Measurements from ENCODE around the gene MAP3K7CL.

MAP3K7CL gene

DNA sequence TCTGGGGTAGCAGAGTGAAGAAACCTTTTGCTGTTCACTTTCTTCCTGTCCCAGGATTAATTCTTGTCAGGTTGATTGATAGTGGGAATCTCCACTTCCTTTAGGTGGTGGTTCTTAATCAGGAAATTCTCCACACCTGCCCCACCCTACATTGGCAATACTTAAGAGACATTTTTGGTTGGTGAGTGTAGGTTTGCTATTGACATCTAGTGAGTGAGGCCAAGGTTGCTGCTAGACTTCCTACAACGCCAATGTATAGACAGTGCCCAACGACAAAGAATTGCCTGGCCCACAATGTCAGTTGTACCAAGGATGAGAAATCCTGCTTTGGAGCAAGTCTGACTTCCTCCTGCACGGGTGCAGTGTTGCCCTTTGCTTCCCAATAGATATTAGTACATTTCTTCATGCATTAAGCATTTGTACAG is 38.5 kb downstream of the MAP3K7CL start:
- DNase-seq (ENCODE audit: low spot score) = no peak

DNA sequence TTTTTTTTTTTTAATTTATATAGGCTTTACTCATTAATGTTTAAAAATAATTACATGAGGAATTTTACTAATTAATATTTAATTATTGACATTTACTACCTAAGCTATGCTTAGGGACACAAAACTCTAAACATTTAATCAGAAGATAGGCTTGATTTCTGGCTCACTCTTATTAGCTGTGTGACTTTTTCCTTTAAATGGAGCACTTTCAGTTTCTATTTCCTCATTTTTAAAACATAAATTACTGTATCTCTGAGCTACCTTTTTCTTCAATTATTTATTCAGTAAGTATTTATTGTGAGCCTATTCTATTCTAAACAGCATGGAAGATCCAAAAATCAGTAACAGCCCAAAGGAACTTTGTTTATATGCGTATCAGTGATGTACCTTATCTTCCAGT is 40.5 kb downstream of the MAP3K7CL start:
- no peak for DNase-seq (ENCODE audit: low spot score)

DNA sequence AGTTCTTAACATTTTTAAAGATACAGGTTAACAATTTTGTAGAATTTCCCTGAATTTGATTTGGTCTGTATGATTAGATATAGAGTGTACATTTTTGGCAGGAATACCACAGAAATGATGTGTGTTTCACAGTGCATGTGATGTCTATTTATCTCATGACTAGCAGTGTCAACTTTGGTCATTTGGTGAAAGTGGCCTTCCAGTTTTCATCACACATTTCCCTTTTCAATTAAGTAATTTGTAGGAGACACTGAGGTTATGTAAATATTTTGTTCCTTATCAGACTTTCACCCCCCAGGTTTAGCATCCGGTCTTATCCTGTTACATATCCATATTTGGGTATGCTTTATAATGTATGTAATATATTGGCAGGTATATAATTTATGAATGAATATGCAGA is 41.8 kb downstream of the MAP3K7CL start:
- DNase-seq (ENCODE audit: low spot score) = no peak

DNA sequence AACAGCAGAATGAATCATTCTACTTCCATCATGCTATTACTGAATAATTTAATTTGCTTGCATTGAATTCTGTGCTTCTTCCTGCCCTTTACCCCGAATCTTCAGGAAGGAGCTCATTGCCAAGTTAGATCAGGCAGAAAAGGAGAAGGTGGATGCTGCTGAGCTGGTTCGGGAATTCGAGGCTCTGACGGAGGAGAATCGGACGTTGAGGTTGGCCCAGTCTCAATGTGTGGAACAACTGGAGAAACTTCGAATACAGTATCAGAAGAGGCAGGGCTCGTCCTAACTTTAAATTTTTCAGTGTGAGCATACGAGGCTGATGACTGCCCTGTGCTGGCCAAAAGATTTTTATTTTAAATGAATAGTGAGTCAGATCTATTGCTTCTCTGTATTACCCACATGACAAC is 44.2 kb downstream of the MAP3K7CL start:
- DNase-seq (ENCODE audit: low spot score) = no peak

DNA sequence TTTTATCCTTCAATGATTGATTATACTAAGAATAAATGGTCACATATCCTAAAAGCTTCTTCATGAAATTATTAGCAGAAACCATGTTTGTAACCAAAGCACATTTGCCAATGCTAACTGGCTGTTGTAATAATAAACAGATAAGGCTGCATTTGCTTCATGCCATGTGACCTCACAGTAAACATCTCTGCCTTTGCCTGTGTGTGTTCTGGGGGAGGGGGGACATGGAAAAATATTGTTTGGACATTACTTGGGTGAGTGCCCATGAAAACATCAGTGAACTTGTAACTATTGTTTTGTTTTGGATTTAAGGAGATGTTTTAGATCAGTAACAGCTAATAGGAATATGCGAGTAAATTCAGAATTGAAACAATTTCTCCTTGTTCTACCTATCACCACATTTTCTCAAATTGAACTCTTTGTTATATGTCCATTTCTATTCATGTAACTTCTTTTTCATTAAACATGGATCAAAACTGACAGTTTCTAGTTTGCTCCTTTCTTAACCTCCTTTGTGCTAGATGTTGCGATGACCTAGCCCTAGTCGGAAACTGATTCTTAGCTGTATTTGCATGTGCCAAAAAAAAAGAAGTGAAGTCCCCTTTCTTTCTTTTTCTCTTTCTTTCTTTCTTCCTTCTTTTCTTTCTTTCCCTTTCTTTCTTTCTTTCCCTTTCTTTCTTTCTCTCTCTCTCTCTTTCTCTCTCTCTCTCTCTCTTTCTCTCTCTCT is 45.1 kb downstream of the MAP3K7CL start:
- no peak for DNase-seq (ENCODE audit: low spot score)

DNA sequence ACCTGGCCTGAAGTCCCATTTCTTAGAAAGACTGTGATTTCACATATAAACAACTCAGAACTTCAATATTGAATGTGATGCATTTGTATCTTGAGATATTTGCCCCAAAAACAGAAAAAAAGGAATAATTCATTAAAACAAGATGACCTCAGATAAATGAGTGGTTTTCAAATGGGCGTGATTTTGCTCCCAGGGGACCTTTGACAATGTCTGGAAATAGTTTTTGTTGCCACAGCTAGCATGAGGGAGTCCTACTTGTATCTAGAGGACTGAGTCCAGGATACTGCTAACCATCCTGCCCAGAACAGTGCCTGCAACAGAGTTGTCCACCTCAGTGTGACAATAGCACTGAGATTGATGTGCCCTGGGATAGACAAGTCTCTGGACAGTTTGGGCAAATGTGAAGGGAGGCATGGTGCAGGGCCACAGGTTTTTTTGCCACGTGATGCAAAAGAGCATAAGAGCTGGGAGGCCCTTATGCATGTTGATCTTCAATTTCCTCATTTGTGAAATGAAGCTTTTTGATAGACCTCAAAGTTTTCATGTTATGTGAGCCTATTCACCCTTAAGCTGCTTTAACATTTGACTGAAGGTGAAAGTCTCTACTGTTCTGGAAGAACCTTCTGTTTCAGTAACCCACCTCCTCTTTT is 46.2 kb downstream of the MAP3K7CL start:
- no peak for DNase-seq (ENCODE audit: low spot score)

DNA sequence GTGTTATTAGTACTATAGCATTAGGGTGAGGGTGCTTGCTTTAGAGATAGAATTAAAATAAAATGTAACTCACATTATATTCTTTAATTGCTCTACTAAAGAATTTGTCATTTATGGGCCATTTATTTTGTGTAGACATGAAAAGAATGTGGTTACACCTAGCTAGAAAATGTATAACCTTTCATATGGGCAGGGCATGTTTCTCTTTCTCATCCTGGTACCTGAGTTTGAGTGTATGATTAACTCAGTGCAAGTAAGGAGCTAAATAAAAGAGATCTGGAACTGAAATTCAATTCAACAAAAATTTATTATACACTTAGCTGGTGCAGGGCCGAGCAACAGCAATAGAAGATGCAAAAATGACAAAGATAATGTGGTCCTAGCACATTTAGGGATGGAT is 47.4 kb downstream of the MAP3K7CL start:
- no peak for DNase-seq (ENCODE audit: low spot score)

DNA sequence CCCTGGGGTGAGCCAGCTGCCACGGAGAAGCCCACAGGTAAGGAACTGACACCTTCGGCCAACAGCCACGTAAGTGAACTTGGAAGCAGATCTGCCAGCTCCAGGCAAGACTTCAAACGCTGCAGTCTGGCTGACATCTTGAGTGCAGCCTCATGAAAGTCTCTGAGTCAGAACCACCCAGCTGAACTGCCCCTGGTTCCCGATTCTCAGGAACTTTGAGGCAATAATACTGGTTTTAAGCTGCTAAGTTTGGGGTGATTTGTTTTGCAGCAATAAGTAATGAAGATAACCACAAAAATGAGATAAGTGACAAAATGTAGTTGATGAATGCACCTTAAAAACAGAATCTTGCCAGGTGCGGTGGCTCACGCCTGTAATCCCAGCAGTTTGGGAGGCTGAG is 48.5 kb downstream of the MAP3K7CL start:
- DNase-seq (ENCODE audit: low spot score) = no peak

DNA sequence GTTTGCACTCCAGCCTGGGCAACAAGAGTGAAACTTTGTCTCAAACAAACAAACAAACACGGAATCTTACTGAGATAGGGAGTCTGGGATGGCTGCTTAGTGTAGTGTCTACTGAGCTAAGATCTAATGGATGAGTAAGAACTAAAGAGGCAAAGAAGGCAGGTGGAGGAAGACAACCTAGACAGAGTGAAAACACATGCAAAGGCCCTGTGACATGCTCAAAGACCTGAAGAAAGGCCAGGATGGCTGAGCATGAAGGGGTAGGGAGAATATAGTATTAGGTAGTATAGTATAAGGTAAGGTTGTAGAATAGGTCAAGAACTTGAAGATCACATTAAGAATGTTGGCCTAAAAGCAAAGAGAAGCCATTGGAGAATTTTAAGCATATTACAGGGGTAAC is 49.1 kb downstream of the MAP3K7CL start:
- DNase-seq (ENCODE audit: low spot score) = no peak

DNA sequence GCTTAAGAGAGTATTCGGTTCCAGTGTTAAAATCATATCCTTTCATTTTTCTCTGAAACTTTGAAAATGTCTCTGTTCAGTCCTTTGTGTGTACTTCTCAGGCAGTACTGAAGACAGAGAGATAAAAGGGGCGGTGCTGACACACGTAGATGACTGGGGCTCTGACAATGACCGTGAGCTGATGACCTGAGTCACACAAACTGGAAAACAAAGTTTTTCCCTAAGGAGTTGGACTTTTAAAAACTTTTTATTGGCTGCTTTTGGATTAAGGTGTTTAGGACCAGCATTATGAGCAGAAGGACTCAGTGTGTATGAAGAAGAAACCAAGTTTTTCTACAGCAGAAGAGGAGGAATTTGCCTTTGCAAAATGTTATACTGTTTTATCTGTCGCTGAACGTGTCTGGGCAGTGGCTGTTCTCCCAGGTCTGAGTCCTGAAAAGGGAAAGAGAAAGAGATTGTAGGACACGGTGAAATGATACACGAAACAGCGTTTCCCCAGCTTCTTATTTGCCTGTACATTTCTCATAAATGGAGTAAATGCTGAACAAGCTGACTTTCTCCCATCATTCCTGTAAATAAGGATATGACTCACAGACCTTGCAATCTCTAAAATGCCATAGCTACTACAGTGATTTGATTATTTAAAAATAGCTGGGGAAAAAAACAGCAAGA is 51.5 kb downstream of the MAP3K7CL start:
- DNase-seq (ENCODE audit: low spot score) = no peak

DNA sequence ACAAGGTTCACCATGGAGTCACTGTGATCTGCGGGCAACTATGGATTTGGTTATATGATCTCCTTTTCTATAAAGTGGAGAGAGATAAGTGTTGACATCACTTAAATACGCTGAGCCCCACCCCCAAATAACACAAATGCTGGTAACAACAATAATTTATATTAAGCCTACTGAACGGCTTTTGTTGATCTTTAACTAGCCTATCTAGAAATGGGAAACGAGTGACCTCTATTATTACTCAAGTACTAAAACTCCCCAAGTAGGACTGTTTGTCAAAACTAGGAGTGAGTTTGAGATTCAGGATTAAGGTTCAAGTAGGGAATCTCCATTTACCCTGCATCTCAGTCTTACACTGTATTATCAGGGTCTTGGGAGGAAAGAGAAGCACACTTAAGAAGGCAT is 52.2 kb downstream of the MAP3K7CL start:
- DNase-seq (ENCODE audit: low spot score) = no peak

DNA sequence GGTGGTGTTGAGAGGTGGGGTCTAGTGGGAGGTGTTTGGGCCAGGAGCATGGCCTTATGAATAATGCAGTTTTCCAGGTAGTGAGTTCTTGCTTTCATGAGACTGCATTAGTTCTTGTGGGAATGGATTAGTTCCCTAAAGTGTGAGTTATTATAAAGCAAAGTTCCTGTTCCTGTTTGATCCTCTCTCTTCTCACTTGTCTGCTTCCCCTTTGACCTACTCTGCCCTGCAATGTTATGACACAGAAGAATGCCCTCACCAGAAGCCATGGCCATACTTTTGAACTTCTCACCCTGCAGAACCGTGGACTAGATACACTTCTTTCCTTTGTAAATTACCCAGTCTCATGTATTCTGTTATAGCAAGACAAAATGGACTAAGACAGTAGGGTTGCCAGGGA is 53.6 kb downstream of the MAP3K7CL start:
- DNase-seq (ENCODE audit: low spot score) = no peak

DNA sequence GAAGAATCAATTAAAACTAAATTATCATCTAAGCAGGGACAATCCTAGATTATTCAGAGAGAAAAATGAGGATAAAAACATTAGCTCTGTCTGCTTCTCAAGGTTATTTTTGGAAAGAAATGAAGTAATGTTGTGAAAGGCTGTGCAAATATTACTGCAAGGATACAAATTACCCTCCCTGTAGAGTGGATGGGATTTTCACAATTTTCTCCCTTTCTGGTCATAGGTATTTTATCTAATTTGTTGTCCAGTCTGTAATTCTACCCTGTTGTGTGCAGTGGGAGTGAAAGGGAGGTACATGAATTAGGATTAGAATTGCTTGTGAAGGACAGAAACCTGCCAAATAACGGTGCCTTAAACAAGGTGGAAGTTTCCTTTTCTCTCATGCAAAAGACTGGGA is 54.7 kb downstream of the MAP3K7CL start:
- no peak for DNase-seq (ENCODE audit: low spot score)

DNA sequence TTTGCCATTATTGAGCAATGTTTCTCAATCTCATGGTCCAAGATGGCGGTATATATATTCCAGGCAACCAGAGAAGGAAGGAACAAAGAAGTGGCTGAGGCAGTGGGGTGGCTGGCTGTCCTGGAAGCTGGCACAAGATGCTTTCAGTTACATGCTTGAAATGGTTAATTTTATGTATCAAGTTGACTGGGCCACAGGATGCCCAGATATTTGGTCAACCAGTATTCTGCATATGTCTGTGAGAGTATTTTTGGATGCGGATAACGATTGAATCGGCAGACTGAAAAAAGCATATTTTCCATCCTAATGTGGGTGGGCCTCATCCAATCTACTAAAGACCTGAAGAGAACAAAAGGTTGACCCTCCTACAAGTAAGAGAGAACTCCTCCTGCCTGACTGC is 55.2 kb downstream of the MAP3K7CL start:
- DNase-seq (ENCODE audit: low spot score) = no peak

DNA sequence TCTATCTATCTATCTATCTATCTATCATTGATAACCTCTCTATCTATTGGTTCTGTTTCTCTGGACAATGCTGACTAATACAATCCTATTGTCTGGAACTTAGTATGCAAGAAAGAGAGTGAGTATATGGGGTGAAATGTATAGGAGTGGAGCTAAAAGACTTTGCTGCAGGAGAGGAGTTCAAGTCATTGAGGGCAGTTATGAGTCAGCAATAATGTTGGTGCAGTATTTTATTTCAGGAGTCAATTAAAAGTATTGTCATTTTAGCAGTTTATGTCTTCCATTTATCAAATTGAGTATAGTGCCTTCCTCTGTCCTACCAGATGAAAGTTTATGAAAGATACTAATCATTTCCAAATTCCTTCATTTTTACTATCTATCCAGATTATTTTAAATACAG is 55.8 kb downstream of the MAP3K7CL start:
- no peak for DNase-seq (ENCODE audit: low spot score)

DNA sequence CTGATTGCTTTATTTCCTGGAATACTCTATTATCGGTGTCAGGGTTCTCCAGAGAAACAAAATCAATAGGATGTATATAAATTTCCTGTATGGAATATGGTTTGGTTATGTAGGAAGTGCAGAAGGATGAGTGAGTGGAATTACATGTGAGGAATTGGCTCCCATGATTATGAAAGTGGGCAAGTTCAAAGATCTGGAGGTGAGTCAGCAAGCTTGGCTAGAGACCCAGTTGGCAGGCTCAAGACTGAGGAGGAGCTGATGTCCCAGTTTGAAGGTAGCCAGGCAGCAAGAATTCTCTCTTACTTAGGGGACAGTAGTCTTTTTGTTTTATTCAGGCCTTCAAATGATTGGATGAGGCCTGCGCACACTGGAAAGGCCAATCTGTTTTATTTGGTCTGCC is 57.5 kb downstream of the MAP3K7CL start:
- no peak for DNase-seq (ENCODE audit: low spot score)

DNA sequence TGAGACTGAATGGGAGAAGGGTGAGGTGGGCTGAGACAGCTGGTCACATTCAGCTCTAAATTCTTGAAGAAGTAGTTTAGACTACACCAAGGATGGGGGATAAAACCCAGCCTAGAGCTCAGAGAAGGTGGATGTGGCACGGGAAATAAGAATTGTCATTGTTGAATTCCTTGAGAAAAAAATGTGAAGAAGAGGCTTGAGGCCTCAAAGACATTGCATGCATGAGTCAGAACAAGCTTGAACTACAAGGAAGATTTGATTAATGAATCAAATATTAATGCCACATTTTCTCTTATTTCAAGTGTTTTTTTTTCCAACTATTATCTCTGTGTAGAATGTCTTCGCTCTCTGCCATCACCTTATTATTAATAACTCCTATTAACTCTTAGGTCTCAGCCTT is 58.9 kb downstream of the MAP3K7CL start:
- DNase-seq (ENCODE audit: low spot score) = no peak

DNA sequence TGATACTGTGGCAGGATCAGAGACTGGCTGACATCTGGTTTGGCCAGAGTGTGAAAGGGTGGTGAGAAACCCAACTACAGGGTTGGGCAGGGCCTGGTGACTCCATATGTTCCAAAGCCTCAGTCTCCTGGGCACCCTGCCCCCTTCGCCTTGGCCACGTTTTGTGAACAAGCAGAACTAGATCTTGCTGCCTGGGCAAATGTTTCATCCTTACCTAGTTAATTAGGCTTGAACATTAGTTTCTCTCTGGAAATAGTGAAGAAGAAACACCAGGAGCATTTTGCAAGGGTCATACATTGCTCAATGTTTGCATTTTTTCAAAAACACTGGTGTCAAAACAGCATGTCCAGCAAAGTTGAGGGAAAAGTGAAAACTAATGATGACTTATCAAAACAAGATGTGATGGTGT is 60.5 kb downstream of the MAP3K7CL start:
- no peak for DNase-seq (ENCODE audit: low spot score)

DNA sequence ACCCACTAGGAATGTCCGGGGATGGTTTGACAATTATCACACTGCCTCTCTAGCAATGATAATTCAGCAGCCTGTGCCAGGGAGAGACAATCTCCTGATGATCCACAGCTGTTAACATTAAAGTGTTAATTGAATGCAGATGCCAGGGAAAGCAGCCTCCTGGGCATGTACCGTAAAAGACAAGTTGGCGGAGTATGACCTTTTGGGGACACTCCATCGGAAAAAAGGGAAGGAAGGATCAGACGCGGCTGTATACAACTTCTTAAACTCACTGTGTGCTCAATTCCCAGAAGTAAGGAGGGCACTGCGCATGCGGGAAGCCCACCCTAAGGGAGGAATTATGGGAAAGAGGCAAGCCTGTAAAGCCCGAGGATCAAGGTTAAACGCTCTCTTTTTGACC is 62.6 kb downstream of the MAP3K7CL start:
- no peak for DNase-seq (ENCODE audit: low spot score)

DNA sequence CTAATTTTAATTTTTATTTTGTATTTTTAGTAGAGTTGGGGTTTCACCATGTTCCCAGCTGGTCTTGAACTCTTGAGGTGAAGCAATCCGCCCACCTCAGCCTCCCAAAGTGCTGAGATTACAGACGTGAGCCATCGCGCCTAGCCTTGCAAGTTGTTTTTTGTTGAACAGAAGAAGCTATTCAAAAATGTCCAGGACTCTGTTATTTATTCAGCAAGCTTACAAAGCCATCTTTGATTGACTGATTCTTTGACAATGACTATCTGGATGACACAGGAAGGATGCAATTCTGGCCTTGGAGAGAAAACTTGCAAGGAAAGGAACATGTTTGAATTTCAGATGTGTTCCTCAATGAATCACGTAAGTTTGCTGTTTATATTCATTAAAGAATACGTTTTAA is 63.5 kb downstream of the MAP3K7CL start:
- no peak for DNase-seq (ENCODE audit: low spot score)

DNA sequence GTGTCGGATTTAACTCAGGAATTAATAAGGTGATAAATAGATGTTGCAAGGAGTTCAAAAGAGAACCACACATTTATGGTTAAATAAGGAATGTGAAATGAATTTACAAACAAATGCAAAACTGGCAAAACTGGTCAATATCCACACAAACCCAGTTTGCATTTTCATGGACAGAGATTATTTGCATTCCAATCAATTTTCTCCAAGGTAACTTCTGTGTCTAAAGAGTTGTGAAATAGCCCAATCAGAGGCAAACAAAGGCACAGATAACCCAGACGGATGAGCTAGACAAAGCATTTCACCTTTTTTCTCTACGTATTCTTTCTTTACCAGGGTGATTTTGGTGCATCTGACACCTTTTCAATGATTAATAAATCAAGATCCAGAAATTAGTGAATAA is 63.9 kb downstream of the MAP3K7CL start:
- DNase-seq (ENCODE audit: low spot score) = no peak

DNA sequence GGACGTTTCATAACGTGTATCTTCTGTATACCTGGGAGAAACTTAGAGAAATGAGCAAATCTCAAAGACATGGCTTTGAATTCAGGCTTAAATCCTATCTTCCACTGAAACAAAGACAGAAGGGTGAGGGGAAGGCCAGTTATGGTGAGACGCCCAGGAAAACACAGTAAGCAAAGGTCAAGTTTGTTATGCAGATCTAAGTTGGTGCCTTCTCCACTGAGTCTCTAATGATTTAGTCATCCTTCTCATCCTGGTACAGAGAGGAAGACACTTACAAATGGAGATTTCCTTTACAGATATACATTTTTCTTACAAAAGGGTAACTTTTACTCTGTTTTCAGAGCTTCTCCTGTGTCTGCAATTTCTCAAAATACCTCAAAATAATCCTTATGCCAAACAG is 64.4 kb downstream of the MAP3K7CL start:
- no peak for DNase-seq (ENCODE audit: low spot score)

DNA sequence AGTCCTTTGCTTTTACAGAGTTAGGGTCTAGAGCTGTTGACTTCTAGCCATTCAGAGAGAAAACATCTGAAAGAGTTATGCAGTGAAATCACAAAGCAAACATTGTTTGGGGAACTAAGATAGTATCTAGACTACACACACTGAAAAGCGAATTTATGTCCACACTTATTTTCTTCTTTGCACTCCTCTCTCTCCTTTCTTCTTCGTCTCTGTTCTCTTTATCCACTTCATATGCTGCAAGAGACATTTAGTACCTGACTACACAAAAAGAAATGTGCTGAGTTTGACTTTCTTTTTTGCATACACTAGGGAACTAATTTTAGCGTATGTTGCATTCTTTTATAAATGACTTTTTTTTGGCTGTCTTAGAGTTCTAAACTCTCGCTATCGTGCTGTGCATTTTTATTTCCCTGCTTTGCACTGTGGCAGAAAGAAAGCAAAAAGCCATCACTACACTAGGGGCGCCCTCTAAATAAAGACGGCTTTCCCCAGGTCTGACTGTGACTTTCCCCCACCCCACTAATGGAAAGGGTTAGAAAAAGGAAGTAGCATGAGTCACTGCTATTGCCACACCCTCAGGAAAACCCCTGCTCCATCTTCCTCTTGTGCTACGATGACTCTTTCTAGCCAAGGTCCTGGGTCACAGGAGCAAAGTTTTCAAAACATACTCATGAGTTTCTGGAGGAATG is 65.7 kb downstream of the MAP3K7CL start:
- DNase-seq (ENCODE audit: low spot score) = peak; percentile 16
